ENCODE results near the gene TMEM150C. TPM values are rescaled to one million over a fixed set of nuclear protein-coding genes. Genes with fewer than 3 reads are reported as not detected.

TMEM150C gene
- polyA plus RNA-seq, 2 of the 4 experiments (the other 2 are of a cell fraction): 1.5 to 2.1 TPM

DNA sequence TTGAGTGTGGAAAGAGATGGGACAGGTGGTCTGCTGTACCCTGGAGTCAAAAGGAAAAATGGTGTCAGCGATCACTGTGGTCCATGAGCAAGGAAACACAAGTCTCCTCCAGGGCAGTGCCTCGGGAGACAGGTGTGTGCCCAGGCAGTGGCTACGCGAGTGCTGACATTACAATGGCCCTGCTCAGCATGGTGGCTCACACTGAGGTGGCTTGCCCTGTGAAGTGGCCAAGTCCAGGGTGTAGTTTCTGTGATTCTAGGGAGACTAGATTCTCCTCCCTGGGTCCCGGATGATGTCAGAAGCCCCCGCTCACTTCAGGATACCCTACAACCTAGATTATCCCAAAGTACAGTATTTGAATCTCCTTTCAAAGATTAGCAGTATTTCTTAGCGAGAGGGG lies 44.8 kb upstream of the TMEM150C start:
- DNase-seq (ENCODE audit: low read depth in 1 of 2, low spot score in 1 of 2) (no peak), FAIRE-seq (no peak), ATAC-seq (no peak)
- H3K4me1 ChIP-seq: no peaks in the 10 kb centered on the region
- no peak for TF ChIP-seq JUNB (IDR thresholded peaks at IDR 0.05)
- TF ChIP-seq FOSL2 (IDR thresholded peaks at IDR 0.05): no peak
- TF ChIP-seq FOSL2 (CRISPR knock-in tag; IDR thresholded peaks at IDR 0.05): no peak
- no peak for TF ChIP-seq HOXB13 (CRISPR knock-in tag; IDR thresholded peaks at IDR 0.05; ENCODE audit: low read depth)
- no peak for TF ChIP-seq BHLHE40 (IDR thresholded peaks at IDR 0.05; ENCODE audit: low read depth, low read length)
- no peak for TF ChIP-seq ZSCAN20 (CRISPR knock-in tag; IDR thresholded peaks at IDR 0.05)
- TF ChIP-seq CBX2 (IDR thresholded peaks at IDR 0.05; ENCODE audit: borderline replicate concordance, low read depth): no peak
- no peak for TF ChIP-seq FOXS1 (CRISPR knock-in tag; IDR thresholded peaks at IDR 0.05)
- no peak for TF ChIP-seq ESRRA (IDR thresholded peaks at IDR 0.05; ENCODE audit: borderline replicate concordance, low read length)
- H3K4me2 ChIP-seq: no peak overlapping the region
- H3K27ac ChIP-seq: no peak overlapping the region
- no peaks in the 10 kb centered on the region for H3K9me3 ChIP-seq
- ChIA-PET POLR2A (no interaction called here), CTCF (interaction anchor here (1.4 kb wide), 1 partner anchor 132 kb away, joined by 4 read pairs; no protein-coding TSS in a partner anchor)
- 67% methylated on average over 7 of the region's 7 CpGs for WGBS (ENCODE audit: missing lambda C conversion rate)
- no peak overlapping the region for H3K4me3 ChIP-seq

DNA sequence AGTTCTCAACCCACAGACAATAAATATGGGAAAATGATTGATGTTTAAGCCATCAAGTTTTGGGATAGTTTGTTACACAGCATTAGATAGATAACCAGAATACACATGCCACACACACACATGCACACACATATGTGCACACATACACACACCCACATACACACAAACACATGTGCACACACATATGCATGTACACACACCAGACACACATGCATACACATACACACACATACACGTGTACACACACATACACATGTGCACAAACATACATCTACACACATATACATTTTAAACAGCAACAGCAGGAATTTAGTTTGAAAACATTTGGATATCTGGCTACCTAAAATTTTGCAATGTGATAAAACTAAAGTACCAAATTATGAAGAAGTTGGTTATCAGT lies 42.7 kb upstream of the TMEM150C start:
- FAIRE-seq: no peak
- 50% methylated on average over 1 of the region's 1 CpG for WGBS (ENCODE audit: missing lambda C conversion rate)
- ATAC-seq: no peak

DNA sequence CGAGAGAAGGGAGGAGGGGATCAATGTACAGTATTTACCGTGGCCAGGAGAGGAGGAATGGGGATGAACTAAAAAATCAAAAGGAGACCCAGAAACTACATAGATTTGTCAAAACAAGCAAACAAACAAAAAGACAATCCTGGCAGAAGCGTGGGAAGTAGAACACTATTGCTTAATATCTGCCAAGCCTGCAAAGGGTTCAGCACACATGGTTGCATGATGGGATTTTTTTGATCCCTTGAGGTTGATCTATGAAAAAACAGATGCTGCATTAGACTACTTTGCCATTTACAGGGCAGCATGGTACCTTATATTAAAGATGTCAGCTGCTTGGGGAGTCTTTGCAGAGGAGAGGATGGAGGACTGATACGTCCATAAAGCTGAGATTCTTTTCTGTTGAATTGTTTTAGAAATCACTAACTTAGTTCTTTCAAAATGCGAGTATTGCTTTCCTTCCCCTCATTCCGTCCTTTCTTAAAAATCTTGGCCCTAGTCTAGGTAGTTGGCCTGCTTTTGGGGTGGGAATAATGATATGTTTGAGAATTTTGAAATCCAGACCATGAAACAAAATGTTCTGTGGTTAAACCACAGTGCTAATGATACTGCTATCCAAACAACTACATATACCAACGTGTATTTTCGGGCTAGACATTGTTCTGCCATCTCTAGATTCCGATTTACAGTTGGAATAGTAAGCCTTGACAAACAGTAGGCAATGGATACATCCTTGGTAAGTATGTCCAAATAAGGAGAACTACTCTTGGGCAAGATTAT lies 39.6 kb upstream of the TMEM150C start:
- FAIRE-seq: no peak
- no peak overlapping the region for H3K4me2 ChIP-seq
- no peak overlapping the region for H3K27ac ChIP-seq
- H3K4me1 ChIP-seq: no peaks in the 10 kb centered on the region
- WGBS (ENCODE audit: missing lambda C conversion rate): 48% methylated on average over 9 of the region's 9 CpGs
- H3K9me3 ChIP-seq: no peaks in the 10 kb centered on the region
- no peak for ATAC-seq
- ChIA-PET CTCF (no interaction called here), POLR2A (no interaction called here)
- no peak for DNase-seq (ENCODE audit: low read depth in 1 of 2, low spot score in 1 of 2)
- H3K4me3 ChIP-seq: no peak overlapping the region
- TF ChIP-seq HOXB13 (CRISPR knock-in tag; IDR thresholded peaks at IDR 0.05; ENCODE audit: low read depth) (no peak), JUNB (IDR thresholded peaks at IDR 0.05) (no peak), CBX8 (IDR thresholded peaks at IDR 0.05) (no peak), CHD2 (IDR thresholded peaks at IDR 0.05; ENCODE audit: low read length, partially characterized antibody) (no peak), POLR2A (IDR thresholded peaks at IDR 0.05; ENCODE audit: low read length) (no peak), CHD4 (IDR thresholded peaks at IDR 0.05; ENCODE audit: borderline replicate concordance) (no peak), KDM5A (IDR thresholded peaks at IDR 0.05) (no peak), RFX5 (IDR thresholded peaks at IDR 0.05) (no peak), GATA3 (IDR thresholded peaks at IDR 0.05; ENCODE audit: borderline replicate concordance) (no peak), JUN (IDR thresholded peaks at IDR 0.05) (no peak), ZC3H11A (IDR thresholded peaks at IDR 0.05) (no peak), PHF8 (IDR thresholded peaks at IDR 0.05; ENCODE audit: borderline replicate concordance, low read depth) (no peak)
- TF ChIP-seq, protein P1, sequence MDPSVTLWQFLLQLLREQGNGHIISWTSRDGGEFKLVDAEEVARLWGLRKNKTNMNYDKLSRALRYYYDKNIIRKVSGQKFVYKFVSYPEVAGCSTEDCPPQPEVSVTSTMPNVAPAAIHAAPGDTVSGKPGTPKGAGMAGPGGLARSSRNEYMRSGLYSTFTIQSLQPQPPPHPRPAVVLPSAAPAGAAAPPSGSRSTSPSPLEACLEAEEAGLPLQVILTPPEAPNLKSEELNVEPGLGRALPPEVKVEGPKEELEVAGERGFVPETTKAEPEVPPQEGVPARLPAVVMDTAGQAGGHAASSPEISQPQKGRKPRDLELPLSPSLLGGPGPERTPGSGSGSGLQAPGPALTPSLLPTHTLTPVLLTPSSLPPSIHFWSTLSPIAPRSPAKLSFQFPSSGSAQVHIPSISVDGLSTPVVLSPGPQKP (IDR thresholded peaks at IDR 0.05; ENCODE audit: low read depth, low read length): no peak
- TF ChIP-seq, protein P2, sequence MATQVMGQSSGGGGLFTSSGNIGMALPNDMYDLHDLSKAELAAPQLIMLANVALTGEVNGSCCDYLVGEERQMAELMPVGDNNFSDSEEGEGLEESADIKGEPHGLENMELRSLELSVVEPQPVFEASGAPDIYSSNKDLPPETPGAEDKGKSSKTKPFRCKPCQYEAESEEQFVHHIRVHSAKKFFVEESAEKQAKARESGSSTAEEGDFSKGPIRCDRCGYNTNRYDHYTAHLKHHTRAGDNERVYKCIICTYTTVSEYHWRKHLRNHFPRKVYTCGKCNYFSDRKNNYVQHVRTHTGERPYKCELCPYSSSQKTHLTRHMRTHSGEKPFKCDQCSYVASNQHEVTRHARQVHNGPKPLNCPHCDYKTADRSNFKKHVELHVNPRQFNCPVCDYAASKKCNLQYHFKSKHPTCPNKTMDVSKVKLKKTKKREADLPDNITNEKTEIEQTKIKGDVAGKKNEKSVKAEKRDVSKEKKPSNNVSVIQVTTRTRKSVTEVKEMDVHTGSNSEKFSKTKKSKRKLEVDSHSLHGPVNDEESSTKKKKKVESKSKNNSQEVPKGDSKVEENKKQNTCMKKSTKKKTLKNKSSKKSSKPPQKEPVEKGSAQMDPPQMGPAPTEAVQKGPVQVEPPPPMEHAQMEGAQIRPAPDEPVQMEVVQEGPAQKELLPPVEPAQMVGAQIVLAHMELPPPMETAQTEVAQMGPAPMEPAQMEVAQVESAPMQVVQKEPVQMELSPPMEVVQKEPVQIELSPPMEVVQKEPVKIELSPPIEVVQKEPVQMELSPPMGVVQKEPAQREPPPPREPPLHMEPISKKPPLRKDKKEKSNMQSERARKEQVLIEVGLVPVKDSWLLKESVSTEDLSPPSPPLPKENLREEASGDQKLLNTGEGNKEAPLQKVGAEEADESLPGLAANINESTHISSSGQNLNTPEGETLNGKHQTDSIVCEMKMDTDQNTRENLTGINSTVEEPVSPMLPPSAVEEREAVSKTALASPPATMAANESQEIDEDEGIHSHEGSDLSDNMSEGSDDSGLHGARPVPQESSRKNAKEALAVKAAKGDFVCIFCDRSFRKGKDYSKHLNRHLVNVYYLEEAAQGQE (IDR thresholded peaks at IDR 0.05): no peak
- TF ChIP-seq, protein P3, sequence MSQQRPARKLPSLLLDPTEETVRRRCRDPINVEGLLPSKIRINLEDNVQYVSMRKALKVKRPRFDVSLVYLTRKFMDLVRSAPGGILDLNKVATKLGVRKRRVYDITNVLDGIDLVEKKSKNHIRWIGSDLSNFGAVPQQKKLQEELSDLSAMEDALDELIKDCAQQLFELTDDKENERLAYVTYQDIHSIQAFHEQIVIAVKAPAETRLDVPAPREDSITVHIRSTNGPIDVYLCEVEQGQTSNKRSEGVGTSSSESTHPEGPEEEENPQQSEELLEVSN (IDR thresholded peaks at IDR 0.05; ENCODE audit: borderline replicate concordance, low read depth): no peak

More for the DNA sequence above, 42.7 kb upstream of the TMEM150C start:
- Histone ChIP-seq H3K4me1 (no peaks in the 10 kb centered on the region), H3K9me3 (no peaks in the 10 kb centered on the region), H3K4me2 (no peak overlapping the region), H3K4me3 (no peak overlapping the region), H3K27ac (no peak overlapping the region)
- POLR2A ChIA-PET: no interaction called here
- CTCF ChIA-PET: no interaction called here
- DNase-seq (ENCODE audit: low read depth in 1 of 2, low spot score in 1 of 2): no peak
- TF ChIP-seq ZSCAN20 (CRISPR knock-in tag; IDR thresholded peaks at IDR 0.05) (no peak), FOSB (CRISPR knock-in tag; IDR thresholded peaks at IDR 0.05) (no peak), NR3C1 (IDR thresholded peaks at IDR 0.05) (no peak), POLR2A (IDR thresholded peaks at IDR 0.05; ENCODE audit: low read length) (no peak), GATA3 (IDR thresholded peaks at IDR 0.05; ENCODE audit: borderline replicate concordance) (no peak)
- TF ChIP-seq, protein P2 (IDR thresholded peaks at IDR 0.05): no peak

All from A549 (cell line).